Right kidney (tissue), 1 donor: ENCODE data around the gene RBM39.
"Not testable (repeated sequence)": the region's sequence is repeated elsewhere in the genome, so short reads cannot be mapped to it uniquely, and the experiment has no call there.

ENCODE experiments used
- DNase-seq: peaks from one replicate; pipeline ENCODE4 v3.0.0-alpha.2; 2016

RBM39 gene

DNA sequence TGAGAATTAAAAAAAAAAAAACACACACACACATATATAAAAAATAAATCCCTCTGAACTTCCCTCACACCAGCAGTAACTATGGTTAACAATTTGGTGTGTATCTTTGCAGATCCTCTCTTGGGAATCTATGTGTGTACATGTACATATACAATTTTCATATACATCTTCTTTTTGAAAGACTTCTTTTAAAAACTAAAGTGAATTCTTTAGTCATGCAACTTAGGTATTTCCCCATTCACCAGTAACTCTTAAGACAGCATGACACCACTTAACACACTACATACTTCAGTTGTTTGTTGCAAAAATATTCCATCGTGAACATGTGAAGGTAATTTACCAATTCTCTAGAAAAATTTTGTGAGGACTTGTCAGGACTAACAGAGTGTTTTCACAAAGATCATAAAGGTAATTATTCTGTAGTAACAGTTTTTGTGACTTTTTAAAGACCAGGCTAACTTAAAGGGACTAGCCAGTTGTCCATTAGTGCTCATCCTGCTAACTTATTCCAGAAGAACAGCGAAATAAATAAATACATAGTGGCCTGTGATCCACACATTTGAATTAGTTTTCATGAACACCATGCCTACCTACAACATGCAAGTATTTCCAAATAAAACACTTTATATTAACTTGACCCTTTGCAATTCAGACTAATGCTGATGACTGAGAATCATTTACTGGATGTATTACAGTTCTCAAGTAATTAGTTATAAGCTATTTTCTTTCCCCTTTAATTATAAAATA lies 12.1 kb downstream of the RBM39 start:
- DNase-seq, result no peak

DNA sequence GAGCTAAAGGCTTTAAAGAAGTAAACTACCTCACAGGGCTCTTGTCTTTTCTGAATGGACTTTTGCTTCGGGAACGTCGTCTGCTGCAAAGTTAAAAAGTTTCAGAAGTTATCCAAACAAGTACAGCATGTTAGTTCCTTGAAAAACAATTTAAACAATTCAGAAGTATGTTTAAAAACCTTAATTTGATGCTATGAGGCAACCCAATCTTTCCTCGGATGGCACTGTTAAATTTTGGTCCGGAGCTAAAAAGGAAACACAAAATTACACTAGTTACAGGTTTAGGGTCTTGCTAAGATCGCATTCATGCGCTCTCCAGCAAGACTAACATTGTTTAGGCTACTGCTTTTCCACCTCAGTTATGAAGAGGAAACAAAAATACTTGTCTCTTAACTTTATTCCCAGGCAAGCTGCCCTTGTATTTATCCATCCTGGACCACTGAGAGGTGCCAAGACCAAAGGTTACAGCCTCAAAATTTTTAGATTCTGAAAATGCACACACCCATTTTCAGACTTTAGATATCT lies 12.7 kb downstream of the RBM39 start:
- no peak for DNase-seq

DNA sequence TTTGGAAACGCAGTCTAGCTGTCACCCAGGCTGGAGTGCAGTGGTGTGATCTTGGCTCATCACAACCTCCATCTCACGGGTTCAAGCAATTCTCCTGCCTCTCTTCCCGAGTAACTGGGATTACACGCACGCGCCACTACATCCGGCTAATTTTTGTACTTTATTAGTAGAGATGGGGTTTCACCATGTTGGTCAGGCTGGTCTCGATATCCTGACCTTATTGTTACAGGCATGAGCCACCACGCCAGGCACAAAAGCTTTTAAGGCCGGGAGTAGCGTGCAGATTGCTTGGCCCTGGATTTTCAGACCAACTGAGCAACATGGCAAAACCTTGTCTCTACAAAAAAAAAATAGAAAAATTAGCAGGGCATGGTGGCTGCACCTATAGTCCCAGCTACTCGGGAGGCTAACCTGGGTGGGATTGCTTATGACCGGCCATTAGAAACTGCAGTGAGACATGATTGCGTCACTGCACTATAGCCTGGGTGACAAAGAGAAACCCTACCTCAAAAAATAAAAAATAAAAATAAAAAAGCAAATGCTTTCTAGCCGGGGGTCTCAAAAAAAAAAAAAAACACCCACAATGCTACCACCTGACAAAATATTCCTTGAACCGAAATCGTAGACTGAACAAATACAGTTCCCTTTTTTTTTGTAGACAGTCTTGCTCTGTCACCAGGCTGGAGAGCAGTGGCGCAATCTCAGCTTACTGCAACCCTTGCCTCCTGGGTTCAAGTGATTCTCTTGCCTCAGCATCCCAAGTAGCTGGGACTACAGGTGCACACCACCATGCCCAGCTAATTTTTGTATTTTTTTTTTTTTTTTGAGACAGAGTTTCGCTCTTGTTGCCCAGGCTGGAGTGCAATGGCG lies 15.0 kb downstream of the RBM39 start:
- no peak for DNase-seq

DNA sequence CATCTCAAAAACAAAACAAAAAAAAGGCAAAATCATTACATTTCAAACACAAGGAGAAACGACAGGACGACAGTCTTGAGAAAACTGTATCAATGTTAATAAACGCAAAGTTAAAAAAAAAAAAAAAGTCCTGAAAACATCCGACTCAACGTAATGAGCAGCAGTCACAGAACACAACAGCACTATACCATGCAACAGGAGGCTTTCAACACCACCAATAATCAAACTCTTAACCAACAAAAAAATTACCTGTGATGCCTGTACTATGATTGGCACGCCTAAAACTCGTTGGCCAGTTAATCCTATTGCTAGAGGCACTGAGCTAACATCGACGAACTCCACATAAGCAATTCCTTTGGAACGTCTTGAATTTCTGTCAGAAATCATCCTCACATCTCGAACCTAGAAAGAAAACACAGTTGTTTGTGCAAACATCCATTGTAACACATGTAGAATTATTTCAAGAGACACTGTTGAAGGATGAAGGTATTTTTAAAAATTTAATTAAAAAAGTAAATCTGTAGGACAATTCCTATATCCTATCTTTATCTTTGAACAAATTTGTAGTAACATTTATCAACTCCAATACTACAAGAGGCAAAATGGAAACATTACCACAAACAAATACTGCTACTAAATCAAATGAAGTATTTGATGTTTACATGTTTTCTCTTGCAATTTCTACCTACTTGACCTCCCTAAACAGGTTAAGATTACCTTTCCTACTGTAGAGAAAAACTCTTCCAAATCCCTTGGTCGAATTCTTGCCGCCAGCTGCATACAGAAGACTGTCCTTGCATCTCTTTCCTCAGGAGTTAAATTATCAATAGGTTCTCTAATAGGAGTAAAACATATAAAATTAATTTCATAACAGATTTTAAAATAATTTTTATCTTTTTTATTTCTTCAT lies 17.5 kb downstream of the RBM39 start:
- DNase-seq, result no peak

DNA sequence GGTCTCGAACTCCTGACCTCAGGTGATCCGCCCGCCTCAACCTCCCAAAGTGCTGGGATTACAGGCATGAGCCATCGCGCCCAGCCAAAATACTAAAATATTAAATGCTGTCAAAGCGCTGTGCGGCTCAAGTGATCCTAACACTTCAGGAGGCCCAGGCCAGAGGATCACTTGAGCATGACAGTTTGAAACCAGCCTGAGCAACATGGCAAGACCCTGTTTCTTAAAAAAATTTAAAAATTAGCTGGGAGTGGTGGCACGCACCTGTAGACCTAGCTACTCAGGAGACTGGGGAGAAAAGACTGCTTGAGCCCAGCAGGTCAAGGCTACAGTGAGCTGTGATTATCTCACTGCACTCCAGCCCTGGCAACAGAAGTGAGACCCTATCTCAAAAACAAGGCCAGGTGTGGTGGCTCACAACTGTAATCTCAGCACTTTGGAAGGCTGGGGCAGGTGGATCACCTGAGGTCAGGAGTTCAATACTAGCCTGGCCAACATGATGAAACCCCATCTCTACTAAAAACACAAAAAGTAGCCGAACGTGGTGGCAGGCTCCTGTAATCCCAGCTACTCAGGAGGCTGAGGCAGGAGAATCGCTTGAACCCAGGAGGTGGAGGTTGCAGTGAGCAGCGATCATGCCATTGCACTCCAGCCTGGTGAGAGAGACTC lies 18.3 kb downstream of the RBM39 start:
- not testable (repeated sequence) for DNase-seq

DNA sequence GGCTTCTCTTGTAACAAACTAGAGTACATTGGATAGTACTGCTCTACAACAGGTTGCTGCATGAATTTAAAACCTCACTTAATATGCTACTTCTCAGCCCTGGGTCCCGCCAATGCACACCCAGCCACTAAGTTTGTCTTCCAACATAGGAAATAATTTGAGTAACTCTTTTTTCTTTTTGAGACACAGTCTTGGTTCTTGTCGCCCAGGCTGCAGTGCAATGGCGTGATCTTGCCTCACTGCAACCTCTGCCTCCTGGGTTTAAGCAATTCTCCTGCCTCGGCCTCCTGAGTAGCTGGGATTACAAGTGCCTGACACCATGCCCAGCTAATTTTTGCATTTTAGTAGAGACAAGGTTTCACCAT lies 18.8 kb downstream of the RBM39 start:
- not testable (repeated sequence) for DNase-seq

DNA sequence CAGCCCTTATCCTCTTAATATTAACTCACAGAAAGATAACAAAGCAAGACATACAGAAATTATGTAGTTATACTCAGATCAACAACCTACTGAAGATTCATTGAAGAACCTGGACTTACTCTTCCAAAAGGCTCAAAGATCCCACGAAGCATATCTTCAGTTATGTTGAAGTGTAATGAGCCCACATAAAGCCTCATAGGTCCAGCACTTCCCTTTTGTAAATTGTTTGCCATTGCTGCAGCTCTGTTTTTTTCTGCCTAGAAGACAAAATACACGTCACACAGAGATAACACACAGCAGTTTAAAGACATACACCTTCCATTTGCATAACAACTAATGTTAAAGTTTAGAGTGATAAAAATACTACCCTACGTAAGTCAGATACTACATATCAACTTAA lies 20.4 kb downstream of the RBM39 start:
- no peak for DNase-seq

DNA sequence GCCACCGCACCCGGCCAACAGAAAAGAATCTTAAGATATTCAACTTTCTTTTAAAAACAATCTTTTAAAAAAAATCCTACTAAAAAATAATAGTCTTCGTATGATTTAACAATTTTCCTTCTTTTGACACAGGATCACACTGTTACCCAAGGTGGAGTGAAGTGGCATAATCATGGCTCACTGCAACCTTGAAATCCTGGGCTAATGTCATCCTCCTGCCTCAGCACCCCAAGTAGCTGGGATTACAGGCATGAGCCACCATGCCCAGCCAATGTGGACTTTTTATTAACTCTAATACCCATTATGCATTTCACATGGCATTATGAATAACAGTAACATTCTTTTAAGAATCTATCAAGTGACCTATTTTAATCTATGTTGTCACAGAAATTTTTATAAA lies 20.8 kb downstream of the RBM39 start:
- DNase-seq, result no peak

DNA sequence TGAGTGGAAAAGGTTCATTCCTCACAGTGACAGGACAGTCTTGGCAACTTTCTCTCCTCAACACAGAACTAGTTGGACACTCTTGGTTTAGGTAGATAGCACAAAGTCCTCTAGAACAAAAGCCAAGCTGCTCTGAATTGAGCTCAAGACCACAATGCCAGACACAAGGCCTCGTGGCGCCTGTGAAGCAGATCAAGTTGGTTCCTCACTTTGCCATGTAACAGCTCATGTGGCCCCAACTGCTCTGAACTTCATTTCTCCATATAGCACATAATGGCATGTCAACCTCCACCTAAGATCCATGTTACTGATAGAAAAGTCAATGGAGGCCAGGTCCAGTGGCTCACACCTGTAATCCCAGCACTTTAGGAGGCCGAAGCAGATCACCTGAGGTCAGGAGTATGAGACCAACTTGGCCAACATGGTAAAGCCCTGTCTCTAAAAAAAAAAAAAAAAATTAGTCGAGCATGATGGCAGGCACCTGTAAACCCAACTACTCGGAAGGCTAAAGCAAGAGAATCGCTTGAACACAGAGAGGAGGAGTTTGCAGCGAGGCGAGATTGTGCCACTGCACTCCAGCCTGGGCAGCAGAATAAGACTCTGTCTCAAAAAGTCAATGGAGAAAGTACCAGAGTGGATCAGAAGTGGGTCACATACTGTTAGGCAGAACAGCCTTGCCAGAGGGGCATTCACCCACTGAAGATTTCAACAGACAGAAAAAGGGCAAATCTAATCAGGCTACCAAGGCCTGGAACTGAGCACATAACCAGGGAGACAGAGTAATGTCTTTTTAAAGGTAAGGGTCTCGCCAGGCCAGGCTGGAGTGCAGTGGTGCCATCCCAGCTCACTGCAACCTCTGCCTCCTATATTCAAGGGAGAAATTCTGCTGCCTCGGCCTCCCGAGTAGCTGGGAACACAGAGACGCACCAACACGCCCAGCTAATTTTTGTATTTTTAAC lies 21.6 kb downstream of the RBM39 start:
- no peak for DNase-seq

DNA sequence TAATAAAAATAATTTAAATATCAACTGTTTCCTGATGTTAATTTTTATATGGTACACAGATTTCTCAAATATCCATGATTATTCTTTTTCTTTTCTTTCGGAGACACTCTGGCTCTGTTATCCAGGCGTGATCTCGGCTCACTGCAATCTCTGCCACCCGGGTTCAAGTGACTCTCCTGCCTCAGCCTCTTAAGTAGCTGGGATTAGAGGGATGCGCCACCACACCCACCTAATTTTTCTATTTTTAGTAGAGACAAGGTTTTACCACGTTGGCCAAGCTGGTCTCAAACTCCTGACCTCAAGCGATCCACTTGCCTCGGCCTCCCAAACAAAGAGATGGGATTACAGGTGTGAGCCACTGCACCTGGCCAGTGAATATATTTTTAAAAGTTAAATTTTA lies 22.3 kb downstream of the RBM39 start:
- no peak for DNase-seq

DNA sequence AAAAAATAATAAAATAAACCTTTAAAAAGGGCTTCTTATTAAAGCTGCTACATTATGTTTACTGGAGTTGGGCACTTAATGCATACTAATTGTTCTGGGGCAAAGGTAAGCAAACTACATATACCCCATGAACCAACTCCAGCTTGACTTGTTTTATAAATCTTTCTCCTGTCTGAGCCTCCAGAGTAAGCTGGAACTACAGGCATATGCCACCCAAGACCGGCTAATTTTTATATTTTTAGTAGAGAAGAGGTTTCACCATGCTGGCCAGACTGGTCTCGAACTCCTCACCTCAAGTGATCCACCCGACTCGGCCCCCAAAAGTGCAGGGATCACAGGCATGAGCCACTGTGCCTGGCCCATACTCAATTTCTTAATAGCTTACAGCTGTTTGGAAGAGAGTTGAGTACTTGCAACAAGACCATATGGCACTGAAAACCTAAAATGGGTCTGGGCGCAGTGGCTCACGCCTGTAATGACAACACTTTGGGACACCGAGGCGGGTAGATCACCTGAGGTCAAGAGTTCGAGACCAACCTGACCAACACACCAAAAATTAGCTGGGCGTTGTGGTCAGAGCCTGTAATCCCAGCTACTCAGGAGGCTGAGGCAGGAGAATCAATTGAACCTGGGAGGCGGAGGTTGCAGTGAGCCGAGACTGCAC lies 23.0 kb downstream of the RBM39 start:
- DNase-seq, result no peak

DNA sequence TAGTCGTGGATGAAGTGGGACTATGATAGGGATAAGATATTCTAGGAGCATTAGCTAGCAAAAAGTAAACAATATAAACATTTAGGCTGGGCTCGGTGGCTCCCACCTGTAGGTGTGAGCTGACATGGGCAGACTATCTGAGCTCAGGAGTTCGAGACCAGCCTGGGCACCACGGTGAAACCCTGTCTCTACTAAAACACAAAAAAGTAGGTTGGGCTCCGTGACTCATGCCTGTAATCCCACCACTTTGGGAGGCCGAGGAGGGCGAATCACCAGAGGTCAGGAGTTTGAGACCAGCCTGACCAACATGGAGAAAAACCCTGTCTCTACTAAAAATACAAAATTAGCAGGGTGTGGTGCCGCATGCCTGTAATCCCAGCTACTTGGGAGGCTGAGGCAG lies 23.7 kb downstream of the RBM39 start:
- DNase-seq, result not testable (repeated sequence)

DNA sequence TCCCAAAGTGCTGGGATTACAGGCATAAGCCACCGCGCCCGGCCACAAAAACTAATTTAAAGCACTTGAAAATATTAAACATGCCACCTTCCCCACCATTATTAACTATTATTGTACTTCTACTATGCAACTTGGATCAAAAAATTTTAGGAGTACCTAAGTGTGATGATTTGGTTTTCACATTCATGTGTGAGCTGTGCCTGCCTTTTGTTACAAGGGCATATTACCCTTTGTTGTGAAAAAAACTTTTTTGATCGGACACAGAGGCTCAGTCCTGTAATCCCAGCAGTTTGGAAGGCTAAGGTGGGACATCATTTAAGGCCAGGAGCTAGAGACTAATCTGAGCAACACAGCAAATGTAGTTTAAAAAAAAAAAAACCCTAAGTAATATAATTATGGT lies 25.7 kb downstream of the RBM39 start:
- no peak for DNase-seq

DNA sequence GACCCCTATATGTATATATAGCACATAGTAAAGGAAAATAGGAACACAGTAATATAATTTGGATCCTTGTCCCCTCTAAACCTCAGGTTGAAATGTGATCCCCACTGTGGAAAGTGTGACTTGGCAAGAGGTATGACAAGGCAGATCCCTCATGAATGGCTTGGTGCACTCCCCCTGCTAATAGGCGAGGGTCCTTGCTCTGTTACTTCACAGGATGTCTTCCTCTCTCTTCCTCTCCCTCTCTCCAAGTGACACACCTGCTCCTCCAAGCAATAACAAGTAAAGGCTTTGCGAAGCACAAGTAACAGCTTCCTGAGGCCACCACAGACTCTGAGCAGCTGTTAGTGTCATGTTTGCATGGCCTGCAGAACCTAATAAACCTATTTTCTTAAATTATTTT lies 26.4 kb downstream of the RBM39 start:
- no peak for DNase-seq

DNA sequence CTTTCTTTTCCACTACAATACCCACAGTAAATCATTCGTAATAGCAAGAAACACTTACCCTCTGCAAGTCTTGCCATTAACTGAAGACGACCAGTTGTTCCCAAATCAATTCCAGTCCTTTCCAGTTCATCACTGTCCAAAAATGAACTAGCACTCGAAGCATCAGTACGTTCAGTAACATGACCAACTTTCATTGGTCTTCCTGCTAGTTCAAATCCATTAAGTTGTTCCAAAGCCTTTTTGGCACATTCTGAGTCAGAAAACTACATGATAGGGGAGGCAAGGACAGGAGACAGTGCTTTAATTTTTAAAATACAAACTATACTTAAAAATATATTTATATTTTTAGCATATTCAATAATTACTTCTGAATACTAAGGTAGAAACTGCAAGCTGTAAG lies 27.9 kb downstream of the RBM39 start:
- DNase-seq, result no peak

DNA sequence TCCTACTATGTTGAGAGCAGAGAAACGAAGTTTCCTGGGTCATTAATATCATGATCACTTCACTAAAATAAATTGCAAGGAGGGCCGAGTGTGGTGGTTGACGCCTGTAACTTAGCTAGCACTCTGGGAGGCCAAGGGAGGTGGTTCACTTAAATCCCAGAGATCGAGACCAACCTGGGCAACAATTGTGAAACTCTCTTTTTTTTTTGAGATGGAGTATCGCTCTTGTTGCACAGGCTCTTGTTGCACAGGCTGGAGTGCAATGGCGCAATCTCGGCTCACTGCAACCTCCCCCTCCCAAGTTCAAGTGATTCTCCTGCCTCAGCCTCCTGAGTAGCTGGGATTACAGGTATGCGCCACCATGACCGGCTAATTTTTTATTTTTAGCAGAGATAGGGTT lies 28.9 kb downstream of the RBM39 start:
- DNase-seq, result not testable (repeated sequence)

DNA sequence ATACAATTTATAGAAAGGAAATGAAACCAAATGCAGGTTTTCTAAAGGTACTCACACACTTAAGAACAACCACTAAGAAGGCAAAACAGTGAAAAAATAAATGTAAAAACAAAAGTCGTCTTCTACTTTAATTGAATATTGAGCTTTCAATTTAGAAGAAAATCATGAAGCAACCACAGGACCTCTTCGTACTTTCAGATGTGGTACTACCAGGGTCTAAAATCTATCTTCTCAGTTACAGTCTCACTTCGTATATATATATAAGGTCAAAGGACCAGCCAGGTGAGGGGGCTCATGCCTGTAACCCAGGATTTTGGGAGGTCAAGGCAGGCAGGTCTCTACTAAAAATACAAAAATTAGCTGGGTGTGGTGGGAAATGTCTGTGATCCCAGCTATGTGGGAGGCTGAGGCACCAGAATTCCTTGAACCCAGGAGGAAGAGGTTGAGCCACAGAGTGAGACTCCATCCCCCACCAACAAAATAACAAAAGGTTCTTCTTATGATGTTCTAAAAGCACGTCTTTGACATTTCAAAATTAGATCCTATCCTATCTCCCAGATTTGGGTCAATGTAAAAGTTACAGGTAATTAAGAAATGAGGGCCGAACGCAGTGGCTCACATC lies 30.4 kb downstream of the RBM39 start:
- no peak for DNase-seq

DNA sequence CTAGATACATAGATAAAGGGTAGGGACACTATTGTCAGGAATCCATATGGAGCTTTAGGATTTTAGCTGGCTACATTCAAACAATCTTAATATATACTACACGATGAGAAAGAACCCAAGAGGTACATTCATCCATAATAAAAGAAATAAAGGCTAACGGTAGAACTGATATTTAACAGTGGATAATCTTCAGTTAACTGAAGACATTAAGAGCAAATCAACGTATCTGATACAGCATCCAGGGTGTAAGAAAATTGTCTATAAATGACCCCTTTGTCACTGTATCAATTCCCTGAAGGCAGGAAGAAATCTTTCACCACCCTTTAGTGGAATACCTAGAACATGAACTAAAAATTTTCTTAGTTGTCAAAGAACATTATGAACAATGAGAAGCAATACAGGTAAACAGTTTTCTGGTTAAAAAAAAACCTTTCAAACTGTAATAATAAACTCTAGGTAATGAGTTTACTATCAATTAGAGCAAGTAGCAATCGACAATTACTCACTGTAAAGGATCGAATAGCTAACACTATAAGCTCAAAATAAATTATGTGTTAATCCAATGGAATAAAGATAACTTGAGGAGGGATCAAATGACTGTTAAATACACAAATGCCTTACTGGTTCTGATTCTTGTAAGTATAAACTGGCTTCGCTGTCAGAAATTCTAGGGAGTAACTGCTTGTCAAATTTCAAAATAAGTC lies 31.0 kb downstream of the RBM39 start:
- DNase-seq, result no peak

DNA sequence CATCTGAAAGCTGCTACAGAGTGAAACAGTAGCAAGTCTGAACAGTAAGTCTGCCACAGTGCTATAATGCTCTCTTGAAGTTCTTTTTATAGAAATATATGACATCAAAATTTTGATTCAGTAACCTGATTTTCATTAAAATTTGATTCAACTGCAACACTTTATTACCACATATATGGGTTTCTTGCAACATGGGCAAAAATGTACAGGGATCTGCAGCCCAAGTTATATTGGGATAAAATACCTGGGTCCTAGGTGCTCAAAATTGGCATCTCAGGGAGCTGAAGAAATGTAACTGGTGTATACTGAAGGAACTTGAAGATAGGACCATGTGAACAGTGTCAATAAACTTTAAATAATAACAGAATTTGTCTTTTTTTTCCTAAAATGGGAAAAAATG lies 32.0 kb downstream of the RBM39 start:
- no peak for DNase-seq
